ENCODE results near the gene ASB1. TPM values are rescaled to one million over a fixed set of nuclear protein-coding genes. Genes with fewer than 3 reads are reported as not detected.

The ASB1 gene
- total and polyA plus RNA-seq, 2 donors (not counting 1 experiment from before 2014, with no cell fraction given): 31.9 to 50.7 TPM

GRCh38 chr2:238444242-238444641, 17.5 kb downstream of the ASB1 start:
- Mint-ChIP-seq H3K27ac (no peak overlapping the region), H3K9me3 (ENCODE audit: insufficient read depth) (no peaks in the 10 kb centered on the region), H3K27me3 (no peaks in the 10 kb centered on the region), H3K4me3 (no peak overlapping the region), H3K4me1 (peaks cover 24% of the 10 kb centered on the region)
- CTCF ChIA-PET: no interaction called here
- H3K36me3 ChIP-seq (replicated peaks in 1 of 2; ENCODE audit: control extremely low read depth in 1 of 2, control insufficient read depth in 1 of 2, extremely low read depth in 1 of 2, insufficient read depth in 2 of 2, low read length in 1 of 2): peaks cover 12 to 74% of the 10 kb centered on the region in 2 experiments
- ATAC-seq (ENCODE audit: low read depth) (no peak), DNase-seq (no peak)
- H3K4me2 ChIP-seq (replicated peaks; ENCODE audit: low read depth, low read length, poor library complexity, severe bottlenecking): no peak overlapping the region
- H3K4me3 ChIP-seq (ENCODE audit: control extremely low read depth in 1 of 5, extremely low read depth in 1 of 5, insufficient read depth in 1 of 5, low read depth in 2 of 5, low read length in 4 of 5): no peak overlapping the region
- no peaks in the 10 kb centered on the region for H3K9me3 ChIP-seq (ENCODE audit: control extremely low read depth in 1 of 3, control insufficient read depth in 2 of 3, insufficient read depth in 1 of 3, low read length in 2 of 3)
- no peak overlapping the region for H3K27ac ChIP-seq (ENCODE audit: low read length in 2 of 2)
- H3K79me2 ChIP-seq (ENCODE audit: control insufficient read depth, insufficient read depth, low read length): peaks cover 87% of the 10 kb centered on the region
- WGBS (ENCODE audit: insufficient coverage): 99% methylated on average over 13 of the region's 13 CpGs
- H3K4me1 ChIP-seq (ENCODE audit: control insufficient read depth in 2 of 2, insufficient read depth in 2 of 2, low read length in 2 of 2): no peaks in the 10 kb centered on the region
- TF ChIP-seq CTCF (IDR thresholded peaks at IDR 0.05) (no peak), EZH2 (IDR thresholded peaks at IDR 0.05; ENCODE audit: borderline replicate concordance, insufficient read depth, low read depth, low read length, poor library complexity, severe bottlenecking) (no peak)
- intact Hi-C loops (cut with micrococcal nuclease): no loop called here
- no peaks in the 10 kb centered on the region for H3K27me3 ChIP-seq (replicated peaks in 1 of 4; ENCODE audit: control extremely low read depth in 1 of 4, control insufficient read depth in 3 of 4, insufficient read depth in 4 of 4, low read length in 3 of 4)
- no peak overlapping the region for H3K9ac ChIP-seq (ENCODE audit: low read length)
- peaks cover 87% of the 10 kb centered on the region for H4K20me1 ChIP-seq (ENCODE audit: control insufficient read depth, insufficient read depth, low read length, poor library complexity, severe bottlenecking)
- no peak overlapping the region for H2AFZ ChIP-seq (ENCODE audit: insufficient read depth, low read depth, low read length, poor library complexity, severe bottlenecking)
- POLR2A ChIA-PET: no interaction called here

GRCh38 chr2:238445409-238446190, 18.9 kb downstream of the ASB1 start:
- no peak overlapping the region for H2AFZ ChIP-seq (ENCODE audit: insufficient read depth, low read depth, low read length, poor library complexity, severe bottlenecking)
- H3K4me1 ChIP-seq (ENCODE audit: control insufficient read depth in 2 of 2, insufficient read depth in 2 of 2, low read length in 2 of 2): no peaks in the 10 kb centered on the region
- peaks cover 74% of the 10 kb centered on the region for H3K79me2 ChIP-seq (ENCODE audit: control insufficient read depth, insufficient read depth, low read length)
- no peak overlapping the region for H3K27ac ChIP-seq (ENCODE audit: low read length in 2 of 2)
- H3K36me3 ChIP-seq (replicated peaks in 1 of 2; ENCODE audit: control extremely low read depth in 1 of 2, control insufficient read depth in 1 of 2, extremely low read depth in 1 of 2, insufficient read depth in 2 of 2, low read length in 1 of 2): peaks cover 9 to 73% of the 10 kb centered on the region in 2 experiments
- ChIA-PET POLR2A (no interaction called here), CTCF (no interaction called here)
- WGBS (ENCODE audit: insufficient coverage): 94% methylated on average over 10 of the region's 17 CpGs
- no peak overlapping the region for H3K4me2 ChIP-seq (replicated peaks; ENCODE audit: low read depth, low read length, poor library complexity, severe bottlenecking)
- peaks cover 19% of the 10 kb centered on the region for H3K4me1 Mint-ChIP-seq
- H4K20me1 ChIP-seq (ENCODE audit: control insufficient read depth, insufficient read depth, low read length, poor library complexity, severe bottlenecking): peaks cover 77% of the 10 kb centered on the region
- no peak for ATAC-seq (ENCODE audit: low read depth)
- H3K9me3 ChIP-seq (ENCODE audit: control extremely low read depth in 1 of 3, control insufficient read depth in 2 of 3, insufficient read depth in 1 of 3, low read length in 2 of 3): no peaks in the 10 kb centered on the region
- H3K9me3 Mint-ChIP-seq (ENCODE audit: insufficient read depth): no peaks in the 10 kb centered on the region
- no peak overlapping the region for H3K4me3 ChIP-seq (ENCODE audit: control extremely low read depth in 1 of 5, extremely low read depth in 1 of 5, insufficient read depth in 1 of 5, low read depth in 2 of 5, low read length in 4 of 5)
- TF ChIP-seq CTCF (IDR thresholded peaks at IDR 0.05) (no peak), EZH2 (IDR thresholded peaks at IDR 0.05; ENCODE audit: borderline replicate concordance, insufficient read depth, low read depth, low read length, poor library complexity, severe bottlenecking) (no peak)
- H3K27ac Mint-ChIP-seq: no peak overlapping the region
- H3K4me3 Mint-ChIP-seq: no peak overlapping the region
- no peaks in the 10 kb centered on the region for H3K27me3 ChIP-seq (replicated peaks in 1 of 4; ENCODE audit: control extremely low read depth in 1 of 4, control insufficient read depth in 3 of 4, insufficient read depth in 4 of 4, low read length in 3 of 4)
- no peak overlapping the region for H3K9ac ChIP-seq (ENCODE audit: low read length)
- H3K27me3 Mint-ChIP-seq: no peaks in the 10 kb centered on the region
- no peak for DNase-seq
- intact Hi-C loops (cut with micrococcal nuclease): no loop called here

Measured in B cell (primary cell).